GM06990 (cell line): ENCODE measurements around the gene ADGRB2.

Experiments
- DNase-seq: peaks from one replicate; pipeline ENCODE4 v3.0.0-alpha.2; 2011; ENCODE audit not compliant: insufficient read length; ENCODE audit errors: extremely low read depth
- H3K27me3 ChIP-seq: replicated peaks from 2 replicates; pipeline ENCODE4 v1.6.0; 2011; ENCODE audit warnings: low read length; ENCODE audit not compliant: control insufficient read depth, insufficient read depth
- H3K36me3 ChIP-seq: 2 replicates; pipeline ENCODE4 v1.5.1; 2011; ENCODE audit warnings: low read length; ENCODE audit not compliant: control insufficient read depth, insufficient read depth
- H3K4me3 ChIP-seq: replicated peaks from 2 replicates; pipeline ENCODE4 v1.5.1; 2011; ENCODE audit warnings: low read depth, mild to moderate bottlenecking, control low read depth, low read length
- CTCF ChIP-seq: IDR thresholded peaks from 2 replicates; pipeline ENCODE4 v1.5.1; 2011; ENCODE audit warnings: low read length, control low read depth, mild to moderate bottlenecking, inconsistent platforms; ENCODE audit not compliant: insufficient read depth, poor library complexity, severe bottlenecking

The ADGRB2 gene

GRCh38 chr1:31762726-31763670, 1.1 kb downstream of the ADGRB2 start:
- Histone ChIP-seq H3K36me3 (no peaks in the 10 kb centered on the region), H3K27me3 (peaks cover 3% of the 10 kb centered on the region), H3K4me3 (peak overlapping the region; percentile 39)
- DNase-seq: peak; percentile 50
- TF ChIP-seq CTCF: peak; percentile 48

DNA sequence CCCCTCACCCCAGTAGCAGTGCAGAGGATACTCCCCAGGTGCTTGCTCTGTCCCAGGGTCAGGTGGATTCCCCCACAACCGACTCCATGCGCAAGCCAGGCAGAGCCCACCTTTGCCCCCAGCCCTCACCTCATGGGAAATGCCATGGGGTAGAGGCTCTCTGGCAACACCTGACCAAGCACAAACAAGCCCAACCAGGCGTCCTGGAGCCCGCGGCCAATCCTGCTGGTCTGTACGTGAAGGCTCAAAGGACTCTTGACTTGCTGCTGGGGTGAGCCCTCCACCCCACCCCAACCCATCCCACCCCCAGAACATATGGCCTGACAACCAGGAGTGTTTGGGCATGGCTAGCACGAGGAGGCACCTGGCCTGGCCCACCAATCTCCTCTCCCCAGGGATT, 1.8 kb downstream of the ADGRB2 start:
- no peak overlapping the region for H3K4me3 ChIP-seq
- DNase-seq: no peak
- H3K27me3 ChIP-seq: peaks cover 3% of the 10 kb centered on the region
- no peak for TF ChIP-seq CTCF
- H3K36me3 ChIP-seq: no peaks in the 10 kb centered on the region

DNA sequence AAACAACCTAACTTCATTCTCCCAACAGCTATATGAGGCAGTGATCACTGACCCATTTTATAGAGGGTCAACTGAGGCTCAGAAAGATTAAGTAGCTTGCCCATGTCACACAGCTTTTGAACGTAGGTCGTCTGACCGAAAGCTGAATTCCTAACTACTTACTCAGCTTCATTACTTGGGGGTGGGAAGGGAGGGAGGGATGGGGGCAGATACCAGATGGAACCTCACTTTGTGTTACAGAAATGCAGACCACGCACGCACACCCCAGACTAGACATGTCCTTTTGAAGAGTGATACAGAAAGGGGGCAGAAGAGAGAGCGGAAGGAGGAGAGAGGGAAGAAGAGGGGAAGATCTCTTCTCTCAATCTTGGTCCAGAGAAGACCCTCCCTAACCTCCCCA, 2.3 kb downstream of the ADGRB2 start:
- Histone ChIP-seq H3K36me3 (no peaks in the 10 kb centered on the region), H3K4me3 (no peak overlapping the region), H3K27me3 (peaks cover 3% of the 10 kb centered on the region)
- TF ChIP-seq CTCF: no peak
- DNase-seq: no peak

GRCh38 chr1:31760471-31761470, 3.4 kb downstream of the ADGRB2 start:
- DNase-seq: peak; percentile 47
- H3K4me3 ChIP-seq: peak overlapping the region; percentile 49
- TF ChIP-seq CTCF: no peak
- no peaks in the 10 kb centered on the region for H3K36me3 ChIP-seq
- H3K27me3 ChIP-seq: peaks cover 3% of the 10 kb centered on the region

DNA sequence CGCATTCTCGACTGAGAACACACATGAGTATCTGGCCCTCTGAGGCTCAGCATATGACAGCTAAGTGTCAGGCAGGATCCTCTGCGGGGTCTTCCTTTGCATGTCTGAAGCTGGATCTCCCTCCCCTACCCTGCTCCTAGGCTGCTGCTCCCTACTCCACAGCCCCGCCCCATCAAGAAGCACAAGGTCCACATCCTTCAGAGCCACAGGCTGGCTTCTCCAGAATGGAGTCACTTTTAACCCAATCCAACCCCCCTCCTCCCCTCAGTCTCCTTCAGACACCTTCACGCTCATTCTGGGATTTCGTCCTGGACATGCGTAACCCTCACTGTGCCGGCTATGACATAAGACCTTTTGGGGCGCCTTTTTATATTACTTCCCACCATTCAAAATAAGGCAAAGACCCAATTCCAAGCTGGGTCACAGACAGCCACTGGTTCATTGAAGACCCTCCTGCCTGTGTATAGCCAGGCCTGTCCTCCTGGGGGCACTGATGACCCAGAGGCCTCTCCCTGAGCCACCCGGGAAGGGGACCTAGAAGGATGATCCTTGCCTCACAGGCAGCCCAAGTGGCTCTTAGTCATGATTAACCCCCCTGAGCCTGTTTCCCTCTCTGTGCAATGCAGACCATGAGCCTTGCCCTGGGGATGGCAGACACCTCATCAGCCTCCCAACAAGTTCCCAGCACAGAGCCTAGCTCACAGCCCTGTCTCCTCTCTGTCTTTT, 4.7 kb downstream of the ADGRB2 start:
- DNase-seq: no peak

More for the DNA sequence above, 4.7 kb downstream of the ADGRB2 start:
- H3K36me3 ChIP-seq: no peaks in the 10 kb centered on the region
- no peak for TF ChIP-seq CTCF
- H3K4me3 ChIP-seq: no peak overlapping the region
- no peaks in the 10 kb centered on the region; the same call in 1 of the 2 replicates for H3K27me3 ChIP-seq
